Mesendoderm (in vitro differentiated cells): ENCODE results near the gene JARID2.

ENCODE experiments used
- DNase-seq: peaks from one replicate; pipeline ENCODE4 v3.0.0; 2013
- H2AK5ac ChIP-seq: 2 replicates; pipeline ENCODE4 v1.6.1; 2013; ENCODE audit warnings: low read length, inconsistent platforms
- H2BK120ac ChIP-seq: 2 replicates; pipeline ENCODE4 v1.6.1; 2013; ENCODE audit warnings: low read depth, mild to moderate bottlenecking, low read length, moderate library complexity, mixed read lengths
- H2BK15ac ChIP-seq: replicated peaks from 2 replicates; pipeline ENCODE4 v1.6.1; 2013; ENCODE audit warnings: low read depth, mild to moderate bottlenecking, moderate library complexity
- H2BK5ac ChIP-seq: 2 replicates; pipeline ENCODE4 v1.6.1; 2013; ENCODE audit warnings: low read length, inconsistent platforms
- H3K18ac ChIP-seq: 2 replicates; pipeline ENCODE4 v1.6.1; 2013; ENCODE audit warnings: mild to moderate bottlenecking, low read length, mixed read lengths
- H3K23ac ChIP-seq: one replicate; pipeline ENCODE4 v1.6.1; 2013; ENCODE audit warnings: low read length
- H3K27ac ChIP-seq: 2 replicates; pipeline ENCODE4 v1.5.1; 2013; ENCODE audit warnings: low read depth, mild to moderate bottlenecking, inconsistent platforms, low read length, moderate library complexity
- H3K27me3 ChIP-seq: 2 replicates; pipeline ENCODE4 v1.6.1; 2013; ENCODE audit warnings: low read length, control low read depth, mild to moderate bottlenecking, inconsistent platforms; ENCODE audit not compliant: insufficient read depth, poor library complexity
- H3K36me3 ChIP-seq: 2 replicates; pipeline ENCODE4 v1.6.1; 2013; ENCODE audit warnings: low read length, inconsistent platforms; ENCODE audit not compliant: control insufficient read depth, insufficient read depth
- H3K4ac ChIP-seq: one replicate; pipeline ENCODE4 v1.6.1; 2013; ENCODE audit warnings: low read depth, mild to moderate bottlenecking, low read length, moderate library complexity
- H3K4me1 ChIP-seq: 2 replicates; pipeline ENCODE4 v1.6.1; 2013; ENCODE audit warnings: low read depth, low read length, inconsistent platforms; ENCODE audit not compliant: control insufficient read depth
- H3K4me2 ChIP-seq: 2 replicates; pipeline ENCODE4 v1.6.1; 2013; ENCODE audit warnings: low read length
- H3K4me3 ChIP-seq: 2 replicates; pipeline ENCODE4 v1.5.1; 2013; ENCODE audit warnings: mild to moderate bottlenecking, low read length
- H3K56ac ChIP-seq: one replicate; pipeline ENCODE4 v1.6.1; 2013; ENCODE audit warnings: low read length
- H3K79me1 ChIP-seq: 2 replicates; pipeline ENCODE4 v1.6.1; 2013; ENCODE audit warnings: low read length, inconsistent platforms
- H3K79me2 ChIP-seq: 2 replicates; pipeline ENCODE4 v1.6.1; 2013; ENCODE audit warnings: mild to moderate bottlenecking, low read length; ENCODE audit not compliant: control insufficient read depth, insufficient read depth
- H3K9ac ChIP-seq: 2 replicates; pipeline ENCODE4 v1.6.1; 2013; ENCODE audit warnings: low read length, inconsistent platforms
- H4K5ac ChIP-seq: one replicate; pipeline ENCODE4 v1.6.1; 2013; ENCODE audit warnings: low read length
- H4K8ac ChIP-seq: one replicate; pipeline ENCODE4 v1.6.1; 2013; ENCODE audit warnings: low read depth, mild to moderate bottlenecking, control low read depth, low read length, moderate library complexity
- WGBS: extraction: QIAGEN DNeasy Blood & Tissue Kit; methylation state at CpG from one replicate; pipeline ENCODE4 v1.1.7; 2013; ENCODE audit warnings: low lambda C conversion rate, missing lambda C conversion rate; ENCODE audit not compliant: insufficient coverage; ENCODE audit errors: extremely low coverage; 5-methylcytosine and 5-hydroxymethylcytosine counted together

The JARID2 gene

DNA sequence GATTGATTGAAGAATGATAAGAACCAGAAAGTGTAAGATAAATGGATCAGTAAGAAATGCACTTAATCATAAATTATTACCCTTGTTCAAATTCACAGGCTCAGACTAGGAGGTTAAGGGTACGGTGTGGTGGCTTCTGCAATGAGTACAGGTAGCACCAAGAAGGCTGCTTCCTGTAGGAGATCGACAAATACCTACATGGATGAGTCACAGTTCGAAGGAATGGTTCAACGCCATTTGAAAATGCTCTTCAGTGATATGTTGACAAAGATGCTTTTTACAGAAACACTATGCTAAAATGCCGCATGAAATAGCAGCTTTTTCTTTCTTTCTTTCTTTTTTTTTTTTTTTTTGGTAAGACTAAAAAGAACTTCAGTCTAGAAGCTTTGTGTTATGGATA is 300.7 kb downstream of the JARID2 start:
- Histone ChIP-seq H4K8ac (no peak overlapping the region), H2BK15ac (no peak overlapping the region), H3K4ac (no peak overlapping the region), H3K9ac (no peak overlapping the region), H2AK5ac (no peak overlapping the region), H2BK5ac (no peak overlapping the region), H3K79me2 (no peaks in the 10 kb centered on the region), H3K36me3 (no peaks in the 10 kb centered on the region), H3K4me1 (no peaks in the 10 kb centered on the region), H2BK120ac (no peak overlapping the region), H4K5ac (no peak overlapping the region), H3K27me3 (no peaks in the 10 kb centered on the region), H3K79me1 (no peaks in the 10 kb centered on the region), H3K18ac (no peak overlapping the region), H3K27ac (no peak overlapping the region), H3K56ac (no peak overlapping the region), H3K4me3 (no peak overlapping the region), H3K4me2 (no peak overlapping the region), H3K23ac (no peak overlapping the region)
- no CpG with 5 or more reads among the region's 5 CpGs for WGBS
- peak; percentile 71 for DNase-seq

DNA sequence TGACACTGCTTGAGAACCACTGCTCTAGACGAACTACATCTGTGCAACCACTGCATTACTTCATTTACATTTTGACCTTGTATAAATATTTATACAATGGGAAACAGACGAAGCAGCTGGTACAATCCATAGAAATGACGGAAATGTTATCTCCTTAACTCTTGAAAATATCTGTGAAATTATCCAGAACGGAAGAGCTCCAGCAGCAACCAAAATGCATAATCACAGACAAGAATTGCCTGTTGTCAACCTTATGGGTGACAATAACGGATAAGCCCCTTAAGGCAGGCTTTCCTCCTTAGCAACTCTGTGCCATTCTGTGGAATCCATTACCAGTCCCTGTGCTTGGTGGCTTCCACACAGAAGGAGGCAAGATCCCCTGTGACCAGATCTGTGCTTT is 301.5 kb downstream of the JARID2 start:
- no peak overlapping the region for H3K18ac ChIP-seq
- no peaks in the 10 kb centered on the region for H3K36me3 ChIP-seq
- H3K9ac ChIP-seq = no peak overlapping the region
- H3K4me3 ChIP-seq = no peak overlapping the region
- no peak overlapping the region for H2AK5ac ChIP-seq
- no peak for DNase-seq
- no peak overlapping the region for H2BK5ac ChIP-seq
- no peak overlapping the region for H3K4me2 ChIP-seq
- no peaks in the 10 kb centered on the region for H3K27me3 ChIP-seq
- H4K5ac ChIP-seq = no peak overlapping the region
- no peaks in the 10 kb centered on the region for H3K79me2 ChIP-seq
- no peak overlapping the region for H3K23ac ChIP-seq
- no peaks in the 10 kb centered on the region for H3K4me1 ChIP-seq
- H3K4ac ChIP-seq = no peak overlapping the region
- H3K79me1 ChIP-seq = no peaks in the 10 kb centered on the region
- no peak overlapping the region for H2BK120ac ChIP-seq
- H4K8ac ChIP-seq = no peak overlapping the region
- WGBS = no CpG with 5 or more reads among the region's 5 CpGs
- no peak overlapping the region for H3K56ac ChIP-seq
- no peak overlapping the region for H3K27ac ChIP-seq
- no peak overlapping the region for H2BK15ac ChIP-seq

DNA sequence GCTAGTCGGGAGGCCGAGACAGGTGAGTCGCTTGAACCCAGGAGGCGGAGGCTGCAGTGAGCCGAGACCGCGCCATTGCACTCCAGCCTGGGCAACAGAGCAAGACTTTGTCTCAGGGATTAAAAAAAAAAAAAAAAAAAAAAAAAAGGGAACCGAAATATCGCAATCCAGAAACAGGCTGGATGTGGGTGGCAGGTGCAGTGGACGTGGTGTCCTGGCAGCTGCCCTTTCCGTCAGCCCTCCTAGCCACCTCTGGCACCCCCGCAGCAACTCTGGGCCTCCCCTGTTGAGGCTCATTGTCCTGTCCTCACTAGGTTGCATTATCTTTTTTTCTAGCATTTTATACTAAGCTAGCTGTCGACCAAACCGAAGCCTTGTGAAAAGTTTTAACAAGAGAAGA is 303.5 kb downstream of the JARID2 start:
- H4K5ac ChIP-seq = no peak overlapping the region
- no peaks in the 10 kb centered on the region for H3K4me1 ChIP-seq
- no peak overlapping the region for H2BK5ac ChIP-seq
- H3K4me2 ChIP-seq = no peak overlapping the region
- H3K4ac ChIP-seq = no peak overlapping the region
- H3K18ac ChIP-seq = no peak overlapping the region
- no peaks in the 10 kb centered on the region for H3K79me1 ChIP-seq
- no peak overlapping the region for H2BK15ac ChIP-seq
- DNase-seq = no peak
- no peak overlapping the region for H4K8ac ChIP-seq
- no peak overlapping the region for H3K56ac ChIP-seq
- no peak overlapping the region for H2AK5ac ChIP-seq
- no peak overlapping the region for H2BK120ac ChIP-seq
- H3K9ac ChIP-seq = no peak overlapping the region
- no peak overlapping the region for H3K23ac ChIP-seq
- H3K27me3 ChIP-seq = no peaks in the 10 kb centered on the region
- no peak overlapping the region for H3K4me3 ChIP-seq
- H3K27ac ChIP-seq = no peak overlapping the region
- no peaks in the 10 kb centered on the region for H3K36me3 ChIP-seq
- no peaks in the 10 kb centered on the region for H3K79me2 ChIP-seq
- WGBS = no CpG with 5 or more reads among the region's 14 CpGs

DNA sequence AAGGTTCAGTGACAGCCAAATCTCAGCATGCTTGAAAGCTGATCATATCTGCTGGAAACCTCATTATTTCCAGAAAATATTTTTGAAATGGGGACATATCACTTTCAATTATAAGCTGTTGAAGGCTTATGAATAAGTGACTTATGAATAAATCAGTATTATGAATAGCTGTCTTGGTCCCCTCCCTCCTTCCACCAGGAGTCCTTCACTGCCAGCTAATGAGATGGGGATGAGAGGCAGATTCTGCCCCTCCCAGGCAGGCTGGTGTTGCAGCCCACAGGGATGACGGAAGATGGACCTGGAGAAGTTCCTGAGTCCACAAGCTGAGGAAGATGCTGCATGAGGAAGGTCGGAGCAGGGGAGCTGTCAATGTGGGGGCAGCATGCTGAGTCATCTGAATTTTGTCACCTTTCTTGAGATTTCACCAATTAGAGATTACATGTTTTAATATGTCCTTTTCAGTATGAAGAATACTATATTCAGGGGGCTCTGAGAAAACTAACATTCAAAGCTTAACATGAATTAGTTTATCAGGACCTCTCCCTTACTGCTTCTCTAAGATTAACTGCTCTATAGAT is 304.8 kb downstream of the JARID2 start:
- WGBS = no CpG with 5 or more reads among the region's 2 CpGs
- H3K56ac ChIP-seq = no peak overlapping the region
- H3K27me3 ChIP-seq = no peaks in the 10 kb centered on the region
- no peak overlapping the region for H2AK5ac ChIP-seq
- H3K27ac ChIP-seq = no peak overlapping the region
- no peak overlapping the region for H4K8ac ChIP-seq
- no peak overlapping the region for H3K23ac ChIP-seq
- no peak overlapping the region for H3K4ac ChIP-seq
- no peak overlapping the region for H4K5ac ChIP-seq
- no peak overlapping the region for H2BK5ac ChIP-seq
- no peak overlapping the region for H2BK15ac ChIP-seq
- H3K79me1 ChIP-seq = no peaks in the 10 kb centered on the region
- H3K9ac ChIP-seq = no peak overlapping the region
- DNase-seq = no peak
- H3K18ac ChIP-seq = no peak overlapping the region
- H3K4me1 ChIP-seq = peaks cover 2% of the 10 kb centered on the region
- H3K4me3 ChIP-seq = no peak overlapping the region
- H3K79me2 ChIP-seq = no peaks in the 10 kb centered on the region
- H3K36me3 ChIP-seq = no peaks in the 10 kb centered on the region
- no peak overlapping the region for H2BK120ac ChIP-seq
- H3K4me2 ChIP-seq = no peak overlapping the region

DNA sequence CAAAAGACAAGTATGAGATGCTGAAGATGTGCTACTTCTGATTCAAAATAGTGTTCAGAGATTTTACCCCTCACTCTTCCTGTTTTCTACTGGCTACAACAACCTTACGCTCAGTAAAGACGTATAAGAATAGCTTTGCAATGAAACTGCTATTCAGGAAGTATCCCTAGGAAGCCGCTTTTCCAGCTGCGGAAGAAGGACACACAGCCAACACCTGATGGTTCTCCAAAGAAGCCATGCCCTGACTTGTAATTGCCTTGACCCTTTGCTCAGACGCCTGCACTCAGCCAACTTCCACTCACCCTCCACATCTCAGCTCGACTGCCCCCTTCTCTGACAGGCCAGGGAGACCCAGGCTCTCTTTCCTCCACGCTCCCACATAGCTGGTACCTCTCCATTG is 305.4 kb downstream of the JARID2 start:
- H2BK5ac ChIP-seq = no peak overlapping the region
- H3K79me2 ChIP-seq = no peaks in the 10 kb centered on the region
- H3K56ac ChIP-seq = no peak overlapping the region
- H3K9ac ChIP-seq = no peak overlapping the region
- no peak overlapping the region for H4K8ac ChIP-seq
- no peak overlapping the region for H2BK15ac ChIP-seq
- no peak overlapping the region for H3K4me3 ChIP-seq
- no peak overlapping the region for H4K5ac ChIP-seq
- H3K4me2 ChIP-seq = no peak overlapping the region
- H3K23ac ChIP-seq = no peak overlapping the region
- no CpG with 5 or more reads among the region's 7 CpGs for whole genome bisulfite sequencing
- H3K36me3 ChIP-seq = no peaks in the 10 kb centered on the region
- H3K79me1 ChIP-seq = no peaks in the 10 kb centered on the region
- no peak overlapping the region for H2AK5ac ChIP-seq
- no peak overlapping the region for H3K18ac ChIP-seq
- no peak overlapping the region for H3K27ac ChIP-seq
- H3K4me1 ChIP-seq = peaks cover 3% of the 10 kb centered on the region
- no peak overlapping the region for H3K4ac ChIP-seq
- no peak overlapping the region for H2BK120ac ChIP-seq
- no peak for DNase-seq
- no peaks in the 10 kb centered on the region for H3K27me3 ChIP-seq

DNA sequence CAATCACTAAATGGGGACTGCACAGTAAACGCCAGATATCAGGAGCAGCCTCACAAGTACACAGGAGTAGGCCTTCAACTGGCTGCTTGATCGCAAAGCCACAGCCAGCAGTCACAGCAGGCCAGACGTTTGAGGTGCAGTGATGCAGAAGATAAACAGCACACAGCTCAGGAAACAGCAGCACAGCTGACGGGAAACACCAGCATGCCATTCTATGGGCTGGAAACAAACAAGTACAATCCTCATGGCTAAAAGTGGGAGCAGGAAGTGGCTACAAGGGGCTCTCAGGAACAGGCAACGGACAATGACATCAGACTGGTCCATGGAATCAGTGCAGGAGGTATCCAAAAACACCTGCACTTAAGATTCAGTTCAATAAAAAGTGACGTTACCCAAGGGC is 305.9 kb downstream of the JARID2 start:
- H3K9ac ChIP-seq = no peak overlapping the region
- no peaks in the 10 kb centered on the region for H3K79me2 ChIP-seq
- H3K4me2 ChIP-seq = no peak overlapping the region
- H3K4me3 ChIP-seq = no peak overlapping the region
- H2BK15ac ChIP-seq = no peak overlapping the region
- H3K36me3 ChIP-seq = no peaks in the 10 kb centered on the region
- no peak overlapping the region for H4K8ac ChIP-seq
- no peak overlapping the region for H3K4ac ChIP-seq
- H3K27ac ChIP-seq = no peak overlapping the region
- H4K5ac ChIP-seq = no peak overlapping the region
- H3K4me1 ChIP-seq = peaks cover 3% of the 10 kb centered on the region
- H2BK5ac ChIP-seq = no peak overlapping the region
- DNase-seq = peak; percentile 52
- no peak overlapping the region for H2AK5ac ChIP-seq
- no peak overlapping the region for H2BK120ac ChIP-seq
- no peak overlapping the region for H3K56ac ChIP-seq
- H3K27me3 ChIP-seq = no peaks in the 10 kb centered on the region
- H3K18ac ChIP-seq = no peak overlapping the region
- H3K79me1 ChIP-seq = no peaks in the 10 kb centered on the region
- WGBS = no CpG with 5 or more reads among the region's 6 CpGs
- no peak overlapping the region for H3K23ac ChIP-seq
